Prostate gland (tissue), 2 donors: ENCODE results near the gene IER2.
"Not testable (repeated sequence)": the region's sequence is repeated elsewhere in the genome, so short reads cannot be mapped to it uniquely, and the experiment has no call there.

ENCODE experiments used
- POLR2A ChIP-seq: fragments of 450-650 bp; IDR thresholded peaks from one replicate; pipeline ENCODE4 v1.6.1; 2016; ENCODE audit warnings: antibody characterized with exemption, mild to moderate bottlenecking
- POLR2AphosphoS5 ChIP-seq: sonication (generic); formaldehyde crosslinking; IDR thresholded peaks from one replicate; pipeline ENCODE4 v1.6.1; 2017; ENCODE audit warnings: antibody characterized with exemption
- TF ChIP-seq, protein P1 (sequence below), 4 experiments: fragments of 200-600 bp in 2 of 4; fragments of 450-650 bp in 2 of 4; sonication (generic) in 2 of 4; IDR thresholded peaks; 1 replicate in 3 of 4; 2 replicates in 1 of 4; pipeline ENCODE4 v1.5.1; 2016 to 2019; ENCODE audit warnings: antibody characterized with exemption in 4 of 4, mild to moderate bottlenecking in 2 of 4, moderate library complexity in 2 of 4

DNA sequence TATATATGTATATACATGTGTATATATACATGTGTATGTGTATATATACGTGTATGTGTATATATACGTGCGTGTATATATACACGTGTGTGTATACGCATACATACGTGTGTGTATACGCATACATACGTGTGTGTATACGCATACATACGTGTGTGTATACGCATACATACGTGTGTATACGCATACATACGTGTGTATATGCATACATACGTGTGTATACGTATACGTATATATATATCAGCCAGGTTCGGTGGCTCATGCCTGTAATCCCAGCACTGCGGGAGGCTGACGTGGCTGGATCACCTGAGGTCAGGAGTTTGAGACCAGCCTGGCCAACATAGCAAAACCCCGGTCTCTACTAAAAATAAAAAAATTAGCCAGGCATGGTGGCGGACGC, 34.7 kb downstream of the IER2 start:
- TF ChIP-seq POLR2AphosphoS5, POLR2A: not testable (repeated sequence)
- TF ChIP-seq, protein P1, sequence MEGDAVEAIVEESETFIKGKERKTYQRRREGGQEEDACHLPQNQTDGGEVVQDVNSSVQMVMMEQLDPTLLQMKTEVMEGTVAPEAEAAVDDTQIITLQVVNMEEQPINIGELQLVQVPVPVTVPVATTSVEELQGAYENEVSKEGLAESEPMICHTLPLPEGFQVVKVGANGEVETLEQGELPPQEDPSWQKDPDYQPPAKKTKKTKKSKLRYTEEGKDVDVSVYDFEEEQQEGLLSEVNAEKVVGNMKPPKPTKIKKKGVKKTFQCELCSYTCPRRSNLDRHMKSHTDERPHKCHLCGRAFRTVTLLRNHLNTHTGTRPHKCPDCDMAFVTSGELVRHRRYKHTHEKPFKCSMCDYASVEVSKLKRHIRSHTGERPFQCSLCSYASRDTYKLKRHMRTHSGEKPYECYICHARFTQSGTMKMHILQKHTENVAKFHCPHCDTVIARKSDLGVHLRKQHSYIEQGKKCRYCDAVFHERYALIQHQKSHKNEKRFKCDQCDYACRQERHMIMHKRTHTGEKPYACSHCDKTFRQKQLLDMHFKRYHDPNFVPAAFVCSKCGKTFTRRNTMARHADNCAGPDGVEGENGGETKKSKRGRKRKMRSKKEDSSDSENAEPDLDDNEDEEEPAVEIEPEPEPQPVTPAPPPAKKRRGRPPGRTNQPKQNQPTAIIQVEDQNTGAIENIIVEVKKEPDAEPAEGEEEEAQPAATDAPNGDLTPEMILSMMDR (IDR thresholded peaks at IDR 0.05): not testable (repeated sequence)
